ENCODE data around the gene FGD2. TPM values are rescaled to one million over a fixed set of nuclear protein-coding genes. Genes with fewer than 3 reads are reported as not detected.

Gene FGD2
- total and polyA plus RNA-seq, 9 of the 15 experiments (the other 6 are each of a cell fraction or from before 2014, with no cell fraction given), result 0.09 TPM; not detected in 8

DNA sequence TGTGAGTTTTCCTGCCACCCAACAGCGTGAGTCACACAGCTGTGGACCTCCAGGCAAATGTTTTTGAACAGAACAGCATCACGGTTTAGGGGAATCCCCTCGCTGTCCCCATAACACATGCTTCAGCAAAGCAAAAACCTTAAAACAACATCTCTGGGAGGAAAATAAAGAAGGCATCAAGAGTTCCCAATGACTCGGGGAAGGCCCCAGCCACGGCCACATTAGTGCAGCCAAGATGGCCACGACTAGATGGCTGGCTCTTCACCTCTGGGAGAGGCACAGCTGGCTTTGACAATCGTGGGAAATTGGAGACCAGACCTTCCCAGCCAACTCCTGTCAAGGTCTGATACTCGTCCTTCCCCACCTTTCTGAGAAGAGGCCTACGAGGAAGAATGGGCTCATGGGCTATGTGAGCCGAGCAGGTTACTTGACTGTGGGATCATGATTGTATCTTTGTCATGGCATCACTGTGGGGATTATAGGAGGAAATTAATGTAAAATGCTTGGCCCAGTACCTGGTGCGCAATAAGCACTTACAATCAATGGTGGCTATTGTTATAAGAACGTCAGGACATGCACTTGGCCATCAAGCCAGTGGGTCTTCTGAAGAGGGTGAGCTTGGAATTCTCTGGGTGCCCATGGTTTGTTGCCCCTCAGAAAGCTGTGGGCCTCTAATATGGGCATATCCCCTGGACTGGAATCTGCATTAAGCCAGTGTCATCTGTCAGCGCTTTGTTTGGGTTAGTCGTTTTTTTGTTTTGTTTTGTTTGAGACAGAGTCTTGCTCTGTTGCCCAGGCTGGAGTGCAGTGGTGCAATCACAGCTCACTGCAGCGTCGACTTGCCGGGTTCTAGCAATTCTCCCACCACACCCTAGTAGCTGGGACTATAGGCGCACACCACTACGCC lies 43.6 kb downstream of the FGD2 start (continued):
- TF ChIP-seq ZNF589 (CRISPR knock-in tag; IDR thresholded peaks at IDR 0.05; ENCODE audit: low read depth), result peak; percentile 89
- TF ChIP-seq, protein P1, sequence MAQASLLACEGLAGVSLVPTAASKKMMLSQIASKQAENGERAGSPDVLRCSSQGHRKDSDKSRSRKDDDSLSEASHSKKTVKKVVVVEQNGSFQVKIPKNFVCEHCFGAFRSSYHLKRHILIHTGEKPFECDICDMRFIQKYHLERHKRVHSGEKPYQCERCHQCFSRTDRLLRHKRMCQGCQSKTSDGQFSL (CRISPR knock-in tag; IDR thresholded peaks at IDR 0.05), result no peak
- TF ChIP-seq, protein P1 (tag; IDR thresholded peaks at IDR 0.05), result no peak; a peak in 1 of 4 replicates
- TF ChIP-seq NFRKB (IDR thresholded peaks at IDR 0.05; ENCODE audit: low read depth), result peak; percentile 66; the same call in 1 of the 2 replicates
- no peak; the same call in none of the 2 replicates for TF ChIP-seq GTF2E2 (tag; IDR thresholded peaks at IDR 0.05)
- TF ChIP-seq, protein P2, sequence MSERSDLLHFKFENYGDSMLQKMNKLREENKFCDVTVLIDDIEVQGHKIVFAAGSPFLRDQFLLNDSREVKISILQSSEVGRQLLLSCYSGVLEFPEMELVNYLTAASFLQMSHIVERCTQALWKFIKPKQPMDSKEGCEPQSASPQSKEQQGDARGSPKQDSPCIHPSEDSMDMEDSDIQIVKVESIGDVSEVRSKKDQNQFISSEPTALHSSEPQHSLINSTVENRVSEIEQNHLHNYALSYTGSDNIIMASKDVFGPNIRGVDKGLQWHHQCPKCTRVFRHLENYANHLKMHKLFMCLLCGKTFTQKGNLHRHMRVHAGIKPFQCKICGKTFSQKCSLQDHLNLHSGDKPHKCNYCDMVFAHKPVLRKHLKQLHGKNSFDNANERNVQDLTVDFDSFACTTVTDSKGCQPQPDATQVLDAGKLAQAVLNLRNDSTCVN (CRISPR knock-in tag; IDR thresholded peaks at IDR 0.05), result no peak
- no peak for TF ChIP-seq SETDB1 (IDR thresholded peaks at IDR 0.05; ENCODE audit: low read length)
- no peak; the same call in 1 of the 2 replicates for TF ChIP-seq ZNF134 (CRISPR knock-in tag; conservative IDR thresholded peaks at IDR 0.05)
- peak in 1 of 2 experiments; percentile 37; a peak in 1 of 4 replicates for TF ChIP-seq HDAC1 (IDR thresholded peaks at IDR 0.05)
- TF ChIP-seq, protein P3, sequence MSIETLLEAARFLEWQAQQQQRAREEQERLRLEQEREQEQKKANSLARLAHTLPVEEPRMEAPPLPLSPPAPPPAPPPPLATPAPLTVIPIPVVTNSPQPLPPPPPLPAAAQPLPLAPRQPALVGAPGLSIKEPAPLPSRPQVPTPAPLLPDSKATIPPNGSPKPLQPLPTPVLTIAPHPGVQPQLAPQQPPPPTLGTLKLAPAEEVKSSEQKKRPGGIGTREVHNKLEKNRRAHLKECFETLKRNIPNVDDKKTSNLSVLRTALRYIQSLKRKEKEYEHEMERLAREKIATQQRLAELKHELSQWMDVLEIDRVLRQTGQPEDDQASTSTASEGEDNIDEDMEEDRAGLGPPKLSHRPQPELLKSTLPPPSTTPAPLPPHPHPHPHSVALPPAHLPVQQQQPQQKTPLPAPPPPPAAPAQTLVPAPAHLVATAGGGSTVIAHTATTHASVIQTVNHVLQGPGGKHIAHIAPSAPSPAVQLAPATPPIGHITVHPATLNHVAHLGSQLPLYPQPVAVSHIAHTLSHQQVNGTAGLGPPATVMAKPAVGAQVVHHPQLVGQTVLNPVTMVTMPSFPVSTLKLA (conservative IDR thresholded peaks at IDR 0.05), result peak; percentile 26 to 74; a peak in 3 of 4 replicates
- TF ChIP-seq, protein P4, sequence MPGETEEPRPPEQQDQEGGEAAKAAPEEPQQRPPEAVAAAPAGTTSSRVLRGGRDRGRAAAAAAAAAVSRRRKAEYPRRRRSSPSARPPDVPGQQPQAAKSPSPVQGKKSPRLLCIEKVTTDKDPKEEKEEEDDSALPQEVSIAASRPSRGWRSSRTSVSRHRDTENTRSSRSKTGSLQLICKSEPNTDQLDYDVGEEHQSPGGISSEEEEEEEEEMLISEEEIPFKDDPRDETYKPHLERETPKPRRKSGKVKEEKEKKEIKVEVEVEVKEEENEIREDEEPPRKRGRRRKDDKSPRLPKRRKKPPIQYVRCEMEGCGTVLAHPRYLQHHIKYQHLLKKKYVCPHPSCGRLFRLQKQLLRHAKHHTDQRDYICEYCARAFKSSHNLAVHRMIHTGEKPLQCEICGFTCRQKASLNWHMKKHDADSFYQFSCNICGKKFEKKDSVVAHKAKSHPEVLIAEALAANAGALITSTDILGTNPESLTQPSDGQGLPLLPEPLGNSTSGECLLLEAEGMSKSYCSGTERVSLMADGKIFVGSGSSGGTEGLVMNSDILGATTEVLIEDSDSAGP (CRISPR knock-in tag; IDR thresholded peaks at IDR 0.05), result no peak
- peak; percentile 90; the same call in 1 of the 2 replicates for TF ChIP-seq SMARCA5 (IDR thresholded peaks at IDR 0.05)
- TF ChIP-seq RFX7 (CRISPR knock-in tag; IDR thresholded peaks at IDR 0.05), result no peak
- TF ChIP-seq STAG1 (CRISPR knock-in tag; IDR thresholded peaks at IDR 0.05; ENCODE audit: borderline replicate concordance), result no peak
- no peak for TF ChIP-seq KLF13 (tag; IDR thresholded peaks at IDR 0.05; ENCODE audit: borderline replicate concordance, low read depth)
- TF ChIP-seq, protein P5, sequence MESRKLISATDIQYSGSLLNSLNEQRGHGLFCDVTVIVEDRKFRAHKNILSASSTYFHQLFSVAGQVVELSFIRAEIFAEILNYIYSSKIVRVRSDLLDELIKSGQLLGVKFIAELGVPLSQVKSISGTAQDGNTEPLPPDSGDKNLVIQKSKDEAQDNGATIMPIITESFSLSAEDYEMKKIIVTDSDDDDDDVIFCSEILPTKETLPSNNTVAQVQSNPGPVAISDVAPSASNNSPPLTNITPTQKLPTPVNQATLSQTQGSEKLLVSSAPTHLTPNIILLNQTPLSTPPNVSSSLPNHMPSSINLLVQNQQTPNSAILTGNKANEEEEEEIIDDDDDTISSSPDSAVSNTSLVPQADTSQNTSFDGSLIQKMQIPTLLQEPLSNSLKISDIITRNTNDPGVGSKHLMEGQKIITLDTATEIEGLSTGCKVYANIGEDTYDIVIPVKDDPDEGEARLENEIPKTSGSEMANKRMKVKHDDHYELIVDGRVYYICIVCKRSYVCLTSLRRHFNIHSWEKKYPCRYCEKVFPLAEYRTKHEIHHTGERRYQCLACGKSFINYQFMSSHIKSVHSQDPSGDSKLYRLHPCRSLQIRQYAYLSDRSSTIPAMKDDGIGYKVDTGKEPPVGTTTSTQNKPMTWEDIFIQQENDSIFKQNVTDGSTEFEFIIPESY (CRISPR knock-in tag; IDR thresholded peaks at IDR 0.05), result no peak
- no peak for TF ChIP-seq ZNF224 (CRISPR knock-in tag; IDR thresholded peaks at IDR 0.05)
- TF ChIP-seq, protein P6, sequence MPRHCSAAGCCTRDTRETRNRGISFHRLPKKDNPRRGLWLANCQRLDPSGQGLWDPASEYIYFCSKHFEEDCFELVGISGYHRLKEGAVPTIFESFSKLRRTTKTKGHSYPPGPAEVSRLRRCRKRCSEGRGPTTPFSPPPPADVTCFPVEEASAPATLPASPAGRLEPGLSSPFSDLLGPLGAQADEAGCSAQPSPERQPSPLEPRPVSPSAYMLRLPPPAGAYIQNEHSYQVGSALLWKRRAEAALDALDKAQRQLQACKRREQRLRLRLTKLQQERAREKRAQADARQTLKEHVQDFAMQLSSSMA (CRISPR knock-in tag; IDR thresholded peaks at IDR 0.05), result no peak
- no peak for TF ChIP-seq ZNF174 (CRISPR knock-in tag; IDR thresholded peaks at IDR 0.05)
